ENCODE results near the gene APOBEC3A.
"Not testable (repeated sequence)": the region's sequence is repeated elsewhere in the genome, so short reads cannot be mapped to it uniquely, and the experiment has no call there.

The APOBEC3A gene

GRCh38 chr22:38964989-38965388 is 7.6 kb downstream of the APOBEC3A start:
- Mint-ChIP-seq H3K9me3 (no peaks in the 10 kb centered on the region), H3K36me3 (no peaks in the 10 kb centered on the region), H3K4me3 (no peak overlapping the region), H3K27me3 (no peaks in the 10 kb centered on the region), H3K4me1 (no peaks in the 10 kb centered on the region), H3K27ac (no peak overlapping the region)

- Mint-ChIP-seq H3K27ac (no peak overlapping the region), H3K9me3 (no peaks in the 10 kb centered on the region), H3K27me3 (no peaks in the 10 kb centered on the region), H3K4me3 (no peak overlapping the region), H3K36me3 (no peaks in the 10 kb centered on the region), H3K4me1 (no peaks in the 10 kb centered on the region)
Observed at GRCh38 chr22:38965614-38966379, 8.4 kb downstream of the APOBEC3A start.

DNA sequence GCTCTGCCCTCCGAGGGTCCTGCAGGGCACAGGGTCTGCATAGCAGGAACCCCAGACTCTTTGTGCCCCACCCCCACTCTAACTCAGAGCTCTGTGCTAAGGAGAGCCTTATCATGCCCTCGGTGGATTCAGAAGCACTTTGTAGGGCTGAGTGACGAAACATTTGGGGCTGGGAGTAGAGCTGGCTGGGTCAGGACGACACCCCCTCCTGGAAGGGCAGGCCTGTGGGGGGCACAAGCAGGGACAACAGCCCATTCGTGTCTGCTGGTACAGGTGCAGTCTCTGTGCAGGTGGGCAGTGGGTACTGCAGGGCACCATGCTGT is 8.9 kb downstream of the APOBEC3A start:
- H3K4me3 Mint-ChIP-seq, result no peak overlapping the region
- no peaks in the 10 kb centered on the region for H3K27me3 Mint-ChIP-seq
- H3K4me1 Mint-ChIP-seq, result no peaks in the 10 kb centered on the region
- no peak overlapping the region for H3K27ac Mint-ChIP-seq
- no peaks in the 10 kb centered on the region for H3K9me3 Mint-ChIP-seq
- no peaks in the 10 kb centered on the region for H3K36me3 Mint-ChIP-seq

- H3K4me1 Mint-ChIP-seq, result no peaks in the 10 kb centered on the region
Observed at GRCh38 chr22:38966942-38967341, 9.5 kb downstream of the APOBEC3A start.

DNA sequence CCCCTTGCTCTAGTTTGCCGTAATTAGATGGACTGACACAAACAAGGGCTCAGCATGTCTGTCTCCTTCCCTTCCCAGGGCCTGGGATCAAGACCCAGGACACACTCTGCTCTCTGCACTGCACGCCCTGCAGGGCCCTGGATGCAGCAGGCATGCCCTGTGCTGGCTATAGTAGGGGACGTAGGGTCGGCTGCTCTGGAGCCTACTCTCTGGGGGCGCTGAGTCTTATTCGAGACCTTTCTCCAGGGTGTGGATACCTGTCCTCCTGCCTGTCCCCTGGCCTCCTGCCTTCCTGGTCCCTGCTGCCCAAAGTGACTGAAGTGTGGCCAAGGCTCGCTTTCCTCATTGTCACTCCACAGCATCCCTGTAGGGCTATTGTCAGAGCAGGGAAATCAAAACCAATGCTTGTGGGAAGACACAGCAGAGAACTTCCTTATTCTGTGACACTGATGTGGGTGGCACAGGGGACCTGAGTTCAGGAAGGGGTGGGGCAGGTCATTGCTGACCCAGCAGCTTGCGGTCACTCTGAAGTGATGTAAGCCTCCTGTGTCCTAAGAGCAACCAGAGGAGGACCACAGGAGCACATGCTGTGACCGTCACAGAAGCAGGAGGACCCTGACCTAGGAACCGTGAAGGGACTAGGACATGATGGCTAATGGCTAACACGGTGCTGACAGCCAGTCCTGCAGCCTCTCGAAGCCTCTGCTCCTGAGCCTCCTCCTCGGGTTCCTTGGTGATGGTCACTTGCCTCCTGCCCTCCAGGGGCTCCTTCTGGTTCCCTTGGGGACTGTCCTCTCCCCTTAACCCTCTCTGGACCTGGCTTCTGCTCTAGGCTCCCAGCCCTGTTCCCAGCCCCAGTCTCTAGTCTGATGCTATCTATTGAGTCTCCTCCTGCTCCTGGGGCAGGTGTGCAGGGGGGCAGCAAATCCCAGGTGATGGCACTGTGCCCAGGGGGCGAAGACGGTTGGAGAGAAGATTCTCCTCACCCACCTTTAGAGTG is 10.3 kb downstream of the APOBEC3A start:
- Mint-ChIP-seq H3K9me3 (no peaks in the 10 kb centered on the region), H3K27me3 (no peaks in the 10 kb centered on the region), H3K4me3 (no peak overlapping the region), H3K4me1 (no peaks in the 10 kb centered on the region), H3K36me3 (no peaks in the 10 kb centered on the region), H3K27ac (no peak overlapping the region)

More at GRCh38 chr22:38966942-38967341, 9.5 kb downstream of the APOBEC3A start:
- Mint-ChIP-seq H3K36me3 (no peaks in the 10 kb centered on the region), H3K27ac (no peak overlapping the region), H3K9me3 (no peaks in the 10 kb centered on the region), H3K27me3 (no peaks in the 10 kb centered on the region), H3K4me3 (no peak overlapping the region)

- Mint-ChIP-seq H3K36me3 (no peaks in the 10 kb centered on the region), H3K4me1 (no peaks in the 10 kb centered on the region), H3K27me3 (no peaks in the 10 kb centered on the region), H3K9me3 (no peaks in the 10 kb centered on the region), H3K27ac (no peak overlapping the region), H3K4me3 (no peak overlapping the region)
Observed at GRCh38 chr22:38968801-38969200, 11.4 kb downstream of the APOBEC3A start.

DNA sequence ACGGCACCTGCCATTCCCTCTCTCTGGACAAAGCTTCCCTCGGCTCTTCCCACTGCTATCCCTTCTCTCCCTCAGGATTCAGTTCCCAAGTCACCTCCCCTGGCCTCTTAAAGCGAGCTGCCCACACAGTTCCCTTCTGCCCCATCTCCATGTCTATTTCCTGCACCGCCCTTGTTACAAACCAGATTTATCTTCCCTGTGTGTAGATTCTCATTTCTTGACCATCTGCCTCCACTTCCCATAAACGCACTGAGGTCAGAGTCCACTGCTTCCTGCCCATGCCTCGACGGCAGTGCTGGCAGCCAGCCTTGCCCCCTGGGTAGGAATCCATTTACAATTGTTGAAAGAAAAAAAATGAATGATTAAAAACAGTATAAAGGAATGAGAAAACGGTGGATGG is 13.1 kb downstream of the APOBEC3A start:
- Mint-ChIP-seq H3K27ac (no peak overlapping the region), H3K27me3 (no peaks in the 10 kb centered on the region), H3K36me3 (no peaks in the 10 kb centered on the region), H3K9me3 (no peaks in the 10 kb centered on the region), H3K4me3 (no peak overlapping the region), H3K4me1 (no peaks in the 10 kb centered on the region)

GRCh38 chr22:38971202-38971601 is 13.8 kb downstream of the APOBEC3A start:
- H3K4me1 Mint-ChIP-seq, result no peaks in the 10 kb centered on the region
- no peak overlapping the region for H3K4me3 Mint-ChIP-seq
- H3K36me3 Mint-ChIP-seq, result no peaks in the 10 kb centered on the region
- no peaks in the 10 kb centered on the region for H3K27me3 Mint-ChIP-seq
- H3K9me3 Mint-ChIP-seq, result no peaks in the 10 kb centered on the region
- H3K27ac Mint-ChIP-seq, result no peak overlapping the region

GRCh38 chr22:38971791-38972190 is 14.4 kb downstream of the APOBEC3A start:
- no peak overlapping the region for H3K4me3 Mint-ChIP-seq
- no peaks in the 10 kb centered on the region for H3K4me1 Mint-ChIP-seq

DNA sequence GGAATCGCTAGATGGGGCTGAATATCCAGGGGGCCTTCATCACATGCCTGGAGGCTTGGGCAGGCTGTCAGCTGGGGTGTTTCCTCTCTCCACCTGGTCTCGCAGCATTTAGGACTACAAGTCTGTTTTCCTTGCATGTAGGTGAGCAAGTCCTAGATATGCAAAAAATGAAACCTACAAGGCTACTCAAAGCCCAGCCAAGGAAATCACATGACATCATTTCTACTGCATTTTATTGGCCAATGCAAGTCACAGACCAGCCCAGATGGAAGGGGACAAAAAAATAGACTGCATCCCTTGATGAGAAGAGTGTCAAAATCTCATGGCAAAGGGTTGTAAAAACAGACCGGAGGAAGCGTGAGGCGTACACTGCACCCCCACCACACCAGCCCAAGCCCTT is 15.1 kb downstream of the APOBEC3A start:
- no peak overlapping the region for H3K27ac Mint-ChIP-seq
- H3K36me3 Mint-ChIP-seq, result no peaks in the 10 kb centered on the region
- no peak overlapping the region for H3K4me3 Mint-ChIP-seq
- H3K4me1 Mint-ChIP-seq, result no peaks in the 10 kb centered on the region
- no peaks in the 10 kb centered on the region for H3K9me3 Mint-ChIP-seq
- no peaks in the 10 kb centered on the region for H3K27me3 Mint-ChIP-seq

More at GRCh38 chr22:38971791-38972190, 14.4 kb downstream of the APOBEC3A start:
- no peaks in the 10 kb centered on the region for H3K27me3 Mint-ChIP-seq
- no peaks in the 10 kb centered on the region for H3K9me3 Mint-ChIP-seq
- H3K27ac Mint-ChIP-seq, result no peak overlapping the region
- no peaks in the 10 kb centered on the region for H3K36me3 Mint-ChIP-seq

- no peak overlapping the region for H3K27ac Mint-ChIP-seq
- no peaks in the 10 kb centered on the region for H3K9me3 Mint-ChIP-seq
- H3K27me3 Mint-ChIP-seq, result no peaks in the 10 kb centered on the region
- H3K4me1 Mint-ChIP-seq, result no peaks in the 10 kb centered on the region
- no peaks in the 10 kb centered on the region for H3K36me3 Mint-ChIP-seq
- H3K4me3 Mint-ChIP-seq, result no peak overlapping the region
Observed at GRCh38 chr22:38973289-38974169, 16.1 kb downstream of the APOBEC3A start.

DNA sequence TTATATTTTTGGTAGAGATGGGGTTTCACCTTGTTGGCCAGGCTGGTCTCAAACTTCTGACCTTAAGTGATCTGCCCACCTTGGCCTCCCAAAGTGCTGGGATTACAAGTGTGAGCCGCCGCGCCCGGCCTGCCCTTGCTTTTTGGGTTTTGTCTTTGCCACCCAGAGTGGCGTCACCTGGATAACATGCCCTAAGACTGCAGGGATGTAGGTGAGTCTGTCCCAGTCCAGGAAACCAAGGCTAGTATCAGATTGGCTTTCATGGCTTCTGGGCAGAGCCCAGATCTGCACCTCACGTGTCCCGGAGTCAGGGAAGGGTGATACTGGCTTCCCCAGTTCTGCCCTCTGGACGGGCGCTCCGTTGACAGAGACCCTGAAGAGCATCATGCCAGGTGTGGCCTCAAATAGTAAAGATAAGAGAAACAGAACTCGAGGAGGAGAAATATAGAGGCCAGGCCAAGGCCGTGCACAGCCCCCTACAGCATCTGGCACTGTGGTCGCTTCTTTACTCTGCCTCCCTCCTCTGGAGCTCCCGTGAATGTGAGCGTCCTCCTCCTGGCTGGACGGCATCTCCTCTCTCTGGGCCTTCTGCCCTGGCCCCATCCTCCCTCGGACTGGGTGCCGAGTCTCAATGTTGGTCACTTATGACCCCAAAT is 16.9 kb downstream of the APOBEC3A start:
- no peaks in the 10 kb centered on the region for H3K27me3 Mint-ChIP-seq
- H3K36me3 Mint-ChIP-seq, result no peaks in the 10 kb centered on the region
- no peaks in the 10 kb centered on the region for H3K4me1 Mint-ChIP-seq
- no peaks in the 10 kb centered on the region for H3K9me3 Mint-ChIP-seq
- H3K4me3 Mint-ChIP-seq, result no peak overlapping the region
- H3K27ac Mint-ChIP-seq, result no peak overlapping the region

- Mint-ChIP-seq H3K4me1 (no peaks in the 10 kb centered on the region), H3K4me3 (no peak overlapping the region), H3K27ac (no peak overlapping the region), H3K27me3 (no peaks in the 10 kb centered on the region), H3K9me3 (no peaks in the 10 kb centered on the region), H3K36me3 (no peaks in the 10 kb centered on the region)
Observed at GRCh38 chr22:38974826-38975175, 17.4 kb downstream of the APOBEC3A start.

DNA sequence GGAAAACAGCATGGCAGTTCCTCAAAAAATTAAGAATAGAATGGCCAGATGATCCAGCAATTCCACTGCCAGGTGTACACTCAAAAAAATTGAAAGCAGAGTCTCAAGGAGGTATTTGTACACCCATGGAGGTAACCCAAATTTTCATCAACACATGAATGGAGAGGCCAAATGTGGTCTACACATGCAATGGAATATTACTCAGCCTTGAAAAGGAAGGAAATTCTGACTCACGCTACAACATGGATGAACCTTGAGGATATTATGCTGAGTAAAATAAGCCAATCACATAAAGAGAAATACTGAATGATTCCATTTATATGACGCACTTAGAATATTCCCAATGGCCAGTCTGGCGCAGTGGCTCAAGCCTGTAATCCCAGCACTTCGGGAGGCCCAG is 19.9 kb downstream of the APOBEC3A start:
- H3K9me3 Mint-ChIP-seq, H3K27ac Mint-ChIP-seq, H3K27me3 Mint-ChIP-seq, H3K36me3 Mint-ChIP-seq, H3K4me3 Mint-ChIP-seq: not testable (repeated sequence)
- peaks cover 10% of the 10 kb centered on the region for H3K4me1 Mint-ChIP-seq

DNA sequence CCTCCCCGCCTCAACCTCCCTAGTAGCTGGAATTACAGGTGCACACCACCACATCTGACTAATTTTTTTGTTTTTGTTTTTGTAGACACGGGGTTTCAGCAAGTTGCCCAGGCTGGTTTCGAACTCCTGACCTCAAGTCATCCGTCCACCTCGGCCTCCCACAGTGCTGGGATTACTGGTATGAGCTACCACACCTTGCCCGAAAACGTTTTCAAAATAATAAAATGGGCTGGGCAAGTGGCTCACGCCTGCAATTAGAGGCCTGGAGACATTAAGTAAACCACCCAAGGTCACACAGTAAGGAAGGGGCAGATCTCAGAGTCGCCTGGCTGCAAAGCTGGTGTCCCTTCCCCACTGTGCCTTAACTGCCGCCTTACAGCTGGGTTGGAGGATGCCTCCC is 23.2 kb downstream of the APOBEC3A start:
- not testable (repeated sequence) for H3K4me3 Mint-ChIP-seq, H3K27me3 Mint-ChIP-seq, H3K27ac Mint-ChIP-seq, H3K9me3 Mint-ChIP-seq, H3K36me3 Mint-ChIP-seq
- H3K4me1 Mint-ChIP-seq, result peaks cover 25% of the 10 kb centered on the region

All from activated naive CD4-positive, alpha-beta T cell treated with anti-CD3 and anti-CD28 coated beads, Interleukin-2, amount 50 U/mL, for 24 hours (primary cell).